ENCODE measurements around the gene KRTAP4-2.
"Not testable (repeated sequence)": the region's sequence is repeated elsewhere in the genome, so short reads cannot be mapped to it uniquely, and the experiment has no call there.

DNA sequence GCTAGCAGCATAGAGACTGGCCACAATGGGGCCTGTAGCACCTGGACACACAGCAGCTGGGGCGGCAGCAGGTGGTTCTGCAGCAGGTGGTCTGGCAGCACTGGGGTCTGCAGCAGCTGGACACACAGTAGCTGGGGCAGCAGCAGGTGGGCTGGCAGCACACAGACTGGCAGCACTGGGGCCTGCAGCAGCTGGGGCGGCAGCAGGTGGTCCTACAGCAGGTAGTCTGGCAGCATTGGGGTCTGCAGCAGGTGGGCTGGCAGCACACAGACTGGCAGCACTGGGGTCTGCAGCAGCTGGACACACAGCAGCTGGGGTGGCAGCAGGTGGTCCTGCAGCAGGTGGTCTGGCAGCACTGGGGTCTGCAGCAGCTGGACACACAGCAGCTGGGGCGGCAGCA lies 17.8 kb downstream of the KRTAP4-2 start:
- TF ChIP-seq, protein P1, sequence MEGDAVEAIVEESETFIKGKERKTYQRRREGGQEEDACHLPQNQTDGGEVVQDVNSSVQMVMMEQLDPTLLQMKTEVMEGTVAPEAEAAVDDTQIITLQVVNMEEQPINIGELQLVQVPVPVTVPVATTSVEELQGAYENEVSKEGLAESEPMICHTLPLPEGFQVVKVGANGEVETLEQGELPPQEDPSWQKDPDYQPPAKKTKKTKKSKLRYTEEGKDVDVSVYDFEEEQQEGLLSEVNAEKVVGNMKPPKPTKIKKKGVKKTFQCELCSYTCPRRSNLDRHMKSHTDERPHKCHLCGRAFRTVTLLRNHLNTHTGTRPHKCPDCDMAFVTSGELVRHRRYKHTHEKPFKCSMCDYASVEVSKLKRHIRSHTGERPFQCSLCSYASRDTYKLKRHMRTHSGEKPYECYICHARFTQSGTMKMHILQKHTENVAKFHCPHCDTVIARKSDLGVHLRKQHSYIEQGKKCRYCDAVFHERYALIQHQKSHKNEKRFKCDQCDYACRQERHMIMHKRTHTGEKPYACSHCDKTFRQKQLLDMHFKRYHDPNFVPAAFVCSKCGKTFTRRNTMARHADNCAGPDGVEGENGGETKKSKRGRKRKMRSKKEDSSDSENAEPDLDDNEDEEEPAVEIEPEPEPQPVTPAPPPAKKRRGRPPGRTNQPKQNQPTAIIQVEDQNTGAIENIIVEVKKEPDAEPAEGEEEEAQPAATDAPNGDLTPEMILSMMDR (IDR thresholded peaks at IDR 0.05): not testable (repeated sequence)
- TF ChIP-seq EP300 (IDR thresholded peaks at IDR 0.05; ENCODE audit: borderline replicate concordance in 1 of 2, low read depth in 1 of 2, low read length in 1 of 2); MEF2A (IDR thresholded peaks at IDR 0.05; ENCODE audit: borderline replicate concordance, low read depth); JUND (IDR thresholded peaks at IDR 0.05): not testable (repeated sequence)
- TF ChIP-seq, protein P2, sequence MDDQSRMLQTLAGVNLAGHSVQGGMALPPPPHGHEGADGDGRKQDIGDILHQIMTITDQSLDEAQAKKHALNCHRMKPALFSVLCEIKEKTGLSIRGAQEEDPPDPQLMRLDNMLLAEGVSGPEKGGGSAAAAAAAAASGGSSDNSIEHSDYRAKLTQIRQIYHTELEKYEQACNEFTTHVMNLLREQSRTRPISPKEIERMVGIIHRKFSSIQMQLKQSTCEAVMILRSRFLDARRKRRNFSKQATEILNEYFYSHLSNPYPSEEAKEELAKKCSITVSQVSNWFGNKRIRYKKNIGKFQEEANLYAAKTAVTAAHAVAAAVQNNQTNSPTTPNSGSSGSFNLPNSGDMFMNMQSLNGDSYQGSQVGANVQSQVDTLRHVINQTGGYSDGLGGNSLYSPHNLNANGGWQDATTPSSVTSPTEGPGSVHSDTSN (IDR thresholded peaks at IDR 0.05): not testable (repeated sequence)
- TF ChIP-seq, protein P3, sequence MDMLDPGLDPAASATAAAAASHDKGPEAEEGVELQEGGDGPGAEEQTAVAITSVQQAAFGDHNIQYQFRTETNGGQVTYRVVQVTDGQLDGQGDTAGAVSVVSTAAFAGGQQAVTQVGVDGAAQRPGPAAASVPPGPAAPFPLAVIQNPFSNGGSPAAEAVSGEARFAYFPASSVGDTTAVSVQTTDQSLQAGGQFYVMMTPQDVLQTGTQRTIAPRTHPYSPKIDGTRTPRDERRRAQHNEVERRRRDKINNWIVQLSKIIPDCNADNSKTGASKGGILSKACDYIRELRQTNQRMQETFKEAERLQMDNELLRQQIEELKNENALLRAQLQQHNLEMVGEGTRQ (IDR thresholded peaks at IDR 0.05; ENCODE audit: borderline replicate concordance, low read depth, low read length): not testable (repeated sequence)

All from SK-N-SH (cell line).